H1 (cell line): Measurements from ENCODE around the gene DYSF. TPM values are rescaled to one million over a fixed set of nuclear protein-coding genes. Genes with fewer than 3 reads are reported as not detected.

Experiments
- CTCF ChIA-PET: fragments of 300-600 bp; sonication (Branson Sonifier 250); formaldehyde crosslinking; loops from one replicate; lab custom pipeline; 2021; ENCODE audit not compliant: partially characterized antibody; lab: Charles Lee
- POLR2A ChIA-PET: fragments of 300-600 bp; sonication (Branson Sonifier 250); formaldehyde crosslinking; loops from one replicate; lab custom pipeline; 2021; ENCODE audit warnings: inconsistent platforms; ENCODE audit not compliant: partially characterized antibody; lab: Charles Lee
- DNase-seq, 2 experiments: peaks; one replicate each; pipeline versions ENCODE4 v3.0.0 to v3.0.0-alpha.2; 2010 to 2022; ENCODE audit warnings: low spot score in 2 of 2, low read depth in 1 of 2, mixed read lengths in 1 of 2
- FAIRE-seq: peaks from 2 replicates; lab custom pipeline; 2011; peaks lifted over from hg19 to GRCh38; lab: Jason Lieb, UNC
- H2AFZ ChIP-seq: 2 replicates; pipeline ENCODE4 v1.8.1; 2012; ENCODE audit warnings: low read length, inconsistent platforms
- H2AK5ac ChIP-seq: 2 replicates; pipeline ENCODE4 v1.6.1; 2013; ENCODE audit warnings: low read depth, low read length
- H2BK120ac ChIP-seq: replicated peaks from 2 replicates; pipeline ENCODE3; 2013; ENCODE audit warnings: low read depth, low read length, inconsistent platforms
- H2BK12ac ChIP-seq: 2 replicates; pipeline ENCODE4 v1.6.1; 2013; ENCODE audit warnings: low read depth, low read length
- H2BK15ac ChIP-seq: 2 replicates; pipeline ENCODE4 v1.6.1; 2013; ENCODE audit warnings: low read length
- H2BK20ac ChIP-seq: 2 replicates; pipeline ENCODE4 v1.6.1; 2013; ENCODE audit warnings: low read length
- H2BK5ac ChIP-seq: 2 replicates; pipeline ENCODE4 v1.6.1; 2013; ENCODE audit warnings: low read depth, low read length
- H3K14ac ChIP-seq: 2 replicates; pipeline ENCODE4 v1.6.1; 2013; ENCODE audit warnings: inconsistent platforms; ENCODE audit not compliant: insufficient read length
- H3K18ac ChIP-seq: 2 replicates; pipeline ENCODE4 v1.6.1; 2013; ENCODE audit warnings: low read length; ENCODE audit errors: extremely low read depth
- H3K23ac ChIP-seq: 2 replicates; pipeline ENCODE4 v1.6.1; 2013; ENCODE audit warnings: inconsistent platforms; ENCODE audit not compliant: insufficient read length
- H3K23me2 ChIP-seq: 2 replicates; pipeline ENCODE4 v1.6.1; 2013; ENCODE audit warnings: low read depth, low read length
- H3K27ac ChIP-seq: 2 replicates; pipeline ENCODE4 v1.6.1; 2011; ENCODE audit warnings: low read depth, low read length, inconsistent platforms
- H3K27me3 ChIP-seq, 4 experiments: replicated peaks in 1 of 4; 1 replicate in 1 of 4; 2 replicates in 3 of 4; pipeline versions ENCODE4 v1.6.1 to v1.8.1; 2011 to 2013; ENCODE audit warnings: low read length in 3 of 4, mild to moderate bottlenecking in 3 of 4, inconsistent platforms in 2 of 4, mixed read lengths in 2 of 4, moderate library complexity in 1 of 4; ENCODE audit not compliant: control insufficient read depth in 3 of 4, insufficient read depth in 3 of 4; ENCODE audit errors: extremely low read depth in 1 of 4
- H3K36me3 ChIP-seq, 4 experiments: 2 replicates each; pipeline versions ENCODE4 v1.6.1 to v1.8.1; 2011 to 2013; ENCODE audit warnings: mild to moderate bottlenecking in 4 of 4, low read length in 3 of 4, moderate library complexity in 2 of 4, control low read depth in 1 of 4, inconsistent platforms in 1 of 4; ENCODE audit not compliant: insufficient read depth in 4 of 4, control insufficient read depth in 2 of 4
- H3K4ac ChIP-seq: replicated peaks from 2 replicates; pipeline ENCODE3; 2013; ENCODE audit warnings: low read length, low read depth, mixed read lengths, inconsistent platforms; ENCODE audit not compliant: insufficient read length
- H3K4me1 ChIP-seq, 4 experiments: replicated peaks in 1 of 4; 1 replicate in 1 of 4; 2 replicates in 3 of 4; pipeline versions ENCODE4 v1.6.1 to v1.8.1; 2011 to 2013; ENCODE audit warnings: low read length in 3 of 4, inconsistent platforms in 2 of 4, mixed read lengths in 1 of 4; ENCODE audit not compliant: insufficient read depth in 4 of 4, control insufficient read depth in 3 of 4
- H3K4me2 ChIP-seq, 2 experiments: 2 replicates each; pipeline versions ENCODE4 v1.6.1 to v1.8.1; 2011 to 2013; ENCODE audit warnings: low read depth in 2 of 2, low read length in 2 of 2, control low read depth in 1 of 2, inconsistent platforms in 1 of 2, mild to moderate bottlenecking in 1 of 2; ENCODE audit not compliant: insufficient read depth in 1 of 2
- H3K4me3 ChIP-seq, 4 experiments: fragments of 200-600, 300-600 bp in 1 of 4; sonication (generic), shearing (Covaris generic), sonication (Bioruptor Twin) in 1 of 4; 2 replicates each; pipeline versions ENCODE4 v1.5.1 to v1.8.1; 2011 to 2016; ENCODE audit warnings: low read length in 4 of 4, low read depth in 3 of 4, control low read depth in 2 of 4, inconsistent platforms in 2 of 4, mild to moderate bottlenecking in 2 of 4, mixed read lengths in 1 of 4, moderate library complexity in 1 of 4; ENCODE audit not compliant: insufficient read depth in 2 of 4; ENCODE audit errors: extremely low read depth in 1 of 4
- H3K56ac ChIP-seq: replicated peaks from 2 replicates; pipeline ENCODE3; 2013; ENCODE audit warnings: low read depth, mild to moderate bottlenecking, mixed read lengths, low read length, inconsistent platforms; ENCODE audit not compliant: insufficient read length
- H3K79me1 ChIP-seq: 2 replicates; pipeline ENCODE4 v1.6.1; 2013; ENCODE audit warnings: low read depth, low read length, control low read depth
- H3K79me2 ChIP-seq, 2 experiments: 2 replicates each; pipeline versions ENCODE4 v1.6.1 to v1.8.1; 2012 to 2013; ENCODE audit warnings: low read length in 2 of 2, mild to moderate bottlenecking in 2 of 2, inconsistent platforms in 1 of 2; ENCODE audit not compliant: insufficient read depth in 2 of 2, control insufficient read depth in 1 of 2
- H3K9ac ChIP-seq, 4 experiments: replicated peaks in 1 of 4; 1 replicate in 1 of 4; 2 replicates in 3 of 4; pipeline versions ENCODE4 v1.6.1 to v1.8.1; 2011 to 2013; ENCODE audit warnings: low read depth in 3 of 4, low read length in 3 of 4, control low read depth in 2 of 4, mild to moderate bottlenecking in 2 of 4, moderate library complexity in 2 of 4, inconsistent platforms in 1 of 4; ENCODE audit errors: extremely low read depth in 1 of 4
- H3K9me3 ChIP-seq, 2 experiments: 2 replicates each; pipeline versions ENCODE4 v1.6.1 to v1.8.1; 2012 to 2013; ENCODE audit warnings: mild to moderate bottlenecking in 2 of 2, moderate library complexity in 2 of 2, control low read depth in 1 of 2, inconsistent platforms in 1 of 2, low read depth in 1 of 2, low read length in 1 of 2, mixed read lengths in 1 of 2; ENCODE audit not compliant: insufficient read depth in 2 of 2
- H4K20me1 ChIP-seq, 2 experiments: replicated peaks in 1 of 2; 2 replicates each; pipeline versions ENCODE3 to v1.8.1; 2011 to 2013; ENCODE audit warnings: inconsistent platforms in 2 of 2, low read length in 2 of 2, mild to moderate bottlenecking in 1 of 2; ENCODE audit not compliant: insufficient read depth in 2 of 2, control insufficient read depth in 1 of 2
- H4K5ac ChIP-seq: 2 replicates; pipeline ENCODE4 v1.6.1; 2013; ENCODE audit warnings: low read length, low read depth, mixed read lengths, inconsistent platforms; ENCODE audit not compliant: insufficient read length
- H4K8ac ChIP-seq: 2 replicates; pipeline ENCODE4 v1.8.0; 2013; ENCODE audit warnings: mild to moderate bottlenecking, moderate library complexity, low read length, inconsistent platforms; ENCODE audit not compliant: insufficient read depth; ENCODE audit errors: extremely low read depth
- H4K91ac ChIP-seq: replicated peaks from 2 replicates; pipeline ENCODE3; 2013; ENCODE audit warnings: low read length, mixed read lengths, inconsistent platforms; ENCODE audit not compliant: insufficient read length
- ATF3 ChIP-seq: IDR thresholded peaks from 2 replicates; pipeline ENCODE4 v1.6.1; 2011; ENCODE audit warnings: low read depth, mild to moderate bottlenecking, low read length; ENCODE audit not compliant: insufficient read depth
- CBX8 ChIP-seq: fragments of 300-800, 300-1000 bp; sonication (generic); IDR thresholded peaks from 2 replicates; pipeline ENCODE4 v1.7.1; 2016; ENCODE audit warnings: low read depth, low read length, borderline replicate concordance
- CHD1 ChIP-seq: IDR thresholded peaks from 2 replicates; pipeline ENCODE4 v1.6.1; 2012; ENCODE audit warnings: low read depth, low read length, improper control_type of control experiment
- CTCF ChIP-seq, 3 experiments: IDR thresholded peaks; 1 replicate in 2 of 3; 2 replicates in 1 of 3; pipeline versions ENCODE4 v1.5.1 to v1.6.1; 2011; ENCODE audit warnings: low read length in 3 of 3, mild to moderate bottlenecking in 3 of 3, inconsistent platforms in 2 of 3, low read depth in 1 of 3, moderate library complexity in 1 of 3; ENCODE audit not compliant: insufficient read depth in 1 of 3; ENCODE audit errors: control extremely low read depth in 1 of 3
- EP300 ChIP-seq, 2 experiments: IDR thresholded peaks; 1 replicate in 1 of 2; 2 replicates in 1 of 2; pipeline ENCODE4 v1.6.1; 2011 to 2012; ENCODE audit warnings: low read depth in 2 of 2, low read length in 2 of 2, mild to moderate bottlenecking in 2 of 2, borderline replicate concordance in 1 of 2, inconsistent platforms in 1 of 2, moderate library complexity in 1 of 2
- FOSL1 ChIP-seq: IDR thresholded peaks from 2 replicates; pipeline ENCODE4 v1.6.1; 2011; ENCODE audit warnings: mild to moderate bottlenecking, low read depth, low read length, moderate library complexity; ENCODE audit not compliant: insufficient read depth
- MAFK ChIP-seq: IDR thresholded peaks from 2 replicates; pipeline ENCODE4 v1.6.1; 2012; ENCODE audit warnings: low read depth, mild to moderate bottlenecking, improper control_type of control experiment, low read length
- PHF8 ChIP-seq: fragments of 200-600 bp; sonication (generic); conservative IDR thresholded peaks from 2 replicates; pipeline ENCODE4 v1.7.1; 2012; ENCODE audit warnings: low read depth, mild to moderate bottlenecking, inconsistent platforms, low read length, moderate library complexity
- POU5F1 ChIP-seq: IDR thresholded peaks from 2 replicates; pipeline ENCODE4 v1.6.1; 2011; ENCODE audit warnings: low read depth, mild to moderate bottlenecking, low read length, moderate library complexity
- SIRT6 ChIP-seq: IDR thresholded peaks from one replicate; pipeline ENCODE4 v1.7.1; 2012; ENCODE audit warnings: low read length, inconsistent platforms
- SP1 ChIP-seq: IDR thresholded peaks from 2 replicates; pipeline ENCODE4 v1.6.1; 2011; ENCODE audit warnings: low read depth, low read length
- SP4 ChIP-seq: IDR thresholded peaks from 2 replicates; pipeline ENCODE4 v1.6.1; 2012; ENCODE audit warnings: low read length, inconsistent platforms
- WGBS, 2 experiments: shearing (Covaris generic) in 1 of 2; methylation state at CpG; one replicate each; pipeline versions ENCODE4 v1.1.6 to v1.1.7; 2013 to 2015; ENCODE audit warnings: low lambda C conversion rate in 2 of 2, mixed read lengths in 2 of 2, inconsistent platforms in 1 of 2, low coverage in 1 of 2, missing lambda C conversion rate in 1 of 2; ENCODE audit not compliant: insufficient replicate concordance in 2 of 2, insufficient coverage in 1 of 2, insufficient read length in 1 of 2; ENCODE audit errors: extremely low coverage in 1 of 2, missing lambda C conversion rate in 1 of 2; 5-methylcytosine and 5-hydroxymethylcytosine counted together
- polyA plus RNA-seq, 7 experiments: library from polyadenylated mRNA; depleted of rRNA in 3 of 7; stranded (reverse) in 5 of 7; unstranded in 2 of 7; fragments of >200 nt in 5 of 7; fragments of 200-250 nt in 2 of 7; gene quantifications; 1 replicate in 5 of 7; 2 replicates in 1 of 7; 4 replicates in 1 of 7; pipeline versions ENCODE4 v1.2.1 to v1.2.3, GENCODE V29; 2011 to 2013; ENCODE audit warnings: missing spikeins in 2 of 7, mixed read lengths in 2 of 7
- total RNA-seq: library from RNA; stranded (reverse); fragmentation: NEBNext Ultra II Directional; extraction: Animal tissue kit (Norgen Biotek cat#: 25700); gene quantifications from 2 replicates; pipeline ENCODE4 v1.2.1, GENCODE V29; 2021

DYSF gene
- total and polyA plus RNA-seq, 2 of the 8 experiments (the other 6 are each of a cell fraction or from before 2014, with no cell fraction given): 5.8 to 7.1 TPM

GRCh38 chr2:71634567-71634966 is 181.2 kb downstream of the DYSF start:
- Histone ChIP-seq H3K4me2 (no peak overlapping the region), H3K56ac (no peak overlapping the region), H3K79me2 (no peaks in the 10 kb centered on the region), H4K8ac (no peak overlapping the region), H4K91ac (no peak overlapping the region), H3K4ac (no peak overlapping the region), H2BK15ac (no peak overlapping the region), H2BK12ac (no peak overlapping the region), H3K9ac (no peak overlapping the region), H3K23ac (no peak overlapping the region), H3K4me1 (peaks cover 0 to 6% (median 2%) of the 10 kb centered on the region in 4 experiments; a peak in 1 of 7 replicates), H4K5ac (no peak overlapping the region), H3K18ac (no peak overlapping the region), H3K4me3 (no peak overlapping the region), H2AFZ (no peak overlapping the region), H2AK5ac (no peak overlapping the region), H3K79me1 (no peaks in the 10 kb centered on the region), H2BK20ac (no peak overlapping the region), H3K9me3 (no peaks in the 10 kb centered on the region), H3K27ac (no peak overlapping the region), H3K27me3 (no peaks in the 10 kb centered on the region), H3K36me3 (no peaks in the 10 kb centered on the region), H3K14ac (no peak overlapping the region), H4K20me1 (peaks cover 0 to 2% of the 10 kb centered on the region in 2 experiments), H2BK5ac (no peak overlapping the region), H3K23me2 (no peaks in the 10 kb centered on the region), H2BK120ac (no peak overlapping the region)
- POLR2A ChIA-PET: no interaction called here
- CTCF ChIA-PET: interaction anchor here (0.6 to 1.4 kb wide), 2 partner anchors 35 to 89 kb away, joined by 3 read pairs; no protein-coding TSS in a partner anchor
- no peak for DNase-seq
- FAIRE-seq: no peak
- 100% methylated on average over 1 of the region's 1 CpG; no CpG with 5 or more reads in 1 of the 2 experiments for WGBS, 2 experiments
- TF ChIP-seq MAFK: no peak
- no peak for TF ChIP-seq PHF8
- TF ChIP-seq ATF3: no peak
- no peak for TF ChIP-seq SP4
- no peak for TF ChIP-seq SP1
- TF ChIP-seq CHD1: no peak
- no peak for TF ChIP-seq FOSL1
- TF ChIP-seq CTCF (IDR thresholded peaks at IDR 0.05; ENCODE audit: control extremely low read depth in 1 of 3, insufficient read depth in 1 of 3, low read depth in 1 of 3, low read length in 3 of 3): no peak
- TF ChIP-seq SIRT6: no peak
- TF ChIP-seq POU5F1: no peak
- TF ChIP-seq CBX8: no peak
- TF ChIP-seq EP300 (IDR thresholded peaks at IDR 0.05; ENCODE audit: borderline replicate concordance in 1 of 2, low read depth in 2 of 2, low read length in 2 of 2): no peak
